Measurements from ENCODE around the gene GRAMD2B.

DNA sequence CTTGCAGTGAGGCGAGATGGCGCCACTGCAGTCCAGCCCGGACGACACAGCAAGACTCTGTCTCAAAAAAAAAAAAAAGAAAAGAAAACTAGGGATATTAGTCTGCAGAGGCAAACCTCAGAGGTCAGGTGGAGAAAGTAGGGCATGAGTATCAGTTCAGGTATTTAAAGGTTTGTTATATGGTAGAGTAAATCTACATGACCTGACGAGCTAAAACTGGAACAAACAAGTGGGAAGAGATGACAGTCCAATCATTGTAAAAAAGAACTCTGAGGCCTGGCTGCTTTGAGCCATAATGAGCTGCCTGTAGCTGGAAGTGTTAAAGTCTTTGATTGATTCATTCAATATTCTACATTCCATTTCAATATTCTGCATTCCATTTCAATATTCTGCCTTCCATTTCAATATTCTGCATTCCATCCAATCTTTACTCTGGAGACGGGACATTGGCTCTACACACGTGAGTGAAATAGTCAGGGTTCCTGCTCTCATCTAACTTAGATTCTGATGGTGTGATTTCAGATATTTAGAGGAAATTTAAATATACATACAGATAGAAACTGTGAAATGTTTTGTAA lies 28.9 kb upstream of the GRAMD2B start:
- TF ChIP-seq CTCF (conservative IDR thresholded peaks at IDR 0.05 in 1 of 2, IDR thresholded peaks at IDR 0.05 in 1 of 2; ENCODE audit: extremely low read depth in 1 of 2, insufficient read depth in 1 of 2, low read depth in 1 of 2, low read length in 2 of 2) (no peak), EZH2 (IDR thresholded peaks at IDR 0.05; ENCODE audit: borderline replicate concordance, low read length) (no peak)

Data from mammary epithelial cell (primary cell).